ENCODE measurements around the gene TBXA2R.

Gene TBXA2R

DNA sequence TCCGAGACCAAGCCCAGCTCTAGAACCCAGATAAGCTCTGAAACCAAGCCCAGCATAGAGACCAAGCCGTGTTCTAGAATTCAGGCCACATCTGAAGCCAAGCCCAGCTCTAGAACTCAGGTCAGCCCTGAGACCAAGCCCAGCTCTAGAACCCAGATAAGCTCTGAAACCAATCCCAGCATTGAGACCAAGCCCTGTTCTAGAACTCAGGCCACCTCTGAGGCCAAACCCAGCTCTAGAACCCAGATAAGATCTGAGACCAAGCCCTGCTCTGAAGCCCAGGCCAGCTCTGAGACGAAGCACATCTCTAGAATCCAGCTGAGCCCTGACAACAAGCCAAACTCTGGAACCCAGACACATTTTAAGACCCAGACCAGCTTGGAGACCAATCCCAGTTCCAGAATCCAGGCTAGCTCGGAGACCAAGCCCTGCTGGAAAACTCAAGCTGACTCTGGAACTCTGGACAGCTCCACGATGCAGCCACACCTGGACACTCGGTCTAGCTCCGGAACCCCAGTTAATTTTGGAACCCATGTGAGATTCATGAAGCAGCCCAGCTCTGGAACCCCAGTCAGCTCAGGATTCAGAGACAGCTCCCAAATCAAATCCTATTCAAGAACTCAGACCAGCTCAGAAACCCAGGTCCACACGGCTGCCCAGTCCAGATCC is 15.6 kb downstream of the TBXA2R start:
- TF ChIP-seq, protein P1, sequence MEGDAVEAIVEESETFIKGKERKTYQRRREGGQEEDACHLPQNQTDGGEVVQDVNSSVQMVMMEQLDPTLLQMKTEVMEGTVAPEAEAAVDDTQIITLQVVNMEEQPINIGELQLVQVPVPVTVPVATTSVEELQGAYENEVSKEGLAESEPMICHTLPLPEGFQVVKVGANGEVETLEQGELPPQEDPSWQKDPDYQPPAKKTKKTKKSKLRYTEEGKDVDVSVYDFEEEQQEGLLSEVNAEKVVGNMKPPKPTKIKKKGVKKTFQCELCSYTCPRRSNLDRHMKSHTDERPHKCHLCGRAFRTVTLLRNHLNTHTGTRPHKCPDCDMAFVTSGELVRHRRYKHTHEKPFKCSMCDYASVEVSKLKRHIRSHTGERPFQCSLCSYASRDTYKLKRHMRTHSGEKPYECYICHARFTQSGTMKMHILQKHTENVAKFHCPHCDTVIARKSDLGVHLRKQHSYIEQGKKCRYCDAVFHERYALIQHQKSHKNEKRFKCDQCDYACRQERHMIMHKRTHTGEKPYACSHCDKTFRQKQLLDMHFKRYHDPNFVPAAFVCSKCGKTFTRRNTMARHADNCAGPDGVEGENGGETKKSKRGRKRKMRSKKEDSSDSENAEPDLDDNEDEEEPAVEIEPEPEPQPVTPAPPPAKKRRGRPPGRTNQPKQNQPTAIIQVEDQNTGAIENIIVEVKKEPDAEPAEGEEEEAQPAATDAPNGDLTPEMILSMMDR (IDR thresholded peaks at IDR 0.05; ENCODE audit: unreplicated experiment in 3 of 3), result no peak
- H3K4me3 Mint-ChIP-seq, result no peak overlapping the region
- H3K4me1 Mint-ChIP-seq, result no peaks in the 10 kb centered on the region
- no peaks in the 10 kb centered on the region for H3K36me3 Mint-ChIP-seq (ENCODE audit: low read depth)
- H3K9me3 Mint-ChIP-seq, result peaks cover 4% of the 10 kb centered on the region
- H3K27ac Mint-ChIP-seq, result no peak overlapping the region
- peaks cover 55% of the 10 kb centered on the region for H3K27me3 Mint-ChIP-seq (ENCODE audit: low read depth)

DNA sequence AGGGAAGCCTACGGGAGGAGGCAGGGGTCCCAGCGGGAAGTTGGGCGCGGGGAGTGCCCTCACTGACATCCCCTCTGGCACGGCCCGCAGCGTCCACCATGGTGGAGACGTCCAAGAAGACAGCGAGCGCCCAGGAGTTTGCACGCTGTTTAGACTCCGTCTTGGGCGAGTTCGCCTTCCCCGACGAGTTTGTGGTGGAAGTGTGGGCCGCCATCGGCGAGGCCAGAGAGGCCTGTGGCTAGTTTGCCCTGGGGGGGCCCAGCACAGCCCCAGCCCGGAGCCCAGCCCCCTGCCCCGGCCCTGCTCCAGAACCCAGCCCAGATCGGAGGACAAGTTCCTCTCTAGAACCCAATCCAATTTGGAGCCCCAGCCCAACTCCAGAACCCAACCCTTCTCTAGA is 16.7 kb downstream of the TBXA2R start:
- Mint-ChIP-seq H3K36me3 (ENCODE audit: low read depth) (no peaks in the 10 kb centered on the region), H3K4me3 (no peak overlapping the region), H3K9me3 (peaks cover 4% of the 10 kb centered on the region), H3K4me1 (no peaks in the 10 kb centered on the region), H3K27ac (no peak overlapping the region), H3K27me3 (ENCODE audit: low read depth) (peaks cover 61% of the 10 kb centered on the region)
- TF ChIP-seq, protein P1 (IDR thresholded peaks at IDR 0.05; ENCODE audit: unreplicated experiment in 3 of 3), result no peak

- Mint-ChIP-seq H3K27ac (no peak overlapping the region), H3K4me1 (no peaks in the 10 kb centered on the region), H3K27me3 (ENCODE audit: low read depth) (peaks cover 61% of the 10 kb centered on the region), H3K4me3 (no peak overlapping the region), H3K36me3 (ENCODE audit: low read depth) (no peaks in the 10 kb centered on the region), H3K9me3 (peaks cover 4% of the 10 kb centered on the region)
- TF ChIP-seq, protein P1 (IDR thresholded peaks at IDR 0.05; ENCODE audit: unreplicated experiment in 3 of 3), result no peak
Observed at GRCh38 chr19:3589439-3589838, 17.2 kb downstream of the TBXA2R start.

GRCh38 chr19:3586707-3587346 is 19.8 kb downstream of the TBXA2R start:
- Mint-ChIP-seq H3K9me3 (peaks cover 4% of the 10 kb centered on the region), H3K27ac (no peak overlapping the region), H3K27me3 (ENCODE audit: low read depth) (peaks cover 69% of the 10 kb centered on the region)

DNA sequence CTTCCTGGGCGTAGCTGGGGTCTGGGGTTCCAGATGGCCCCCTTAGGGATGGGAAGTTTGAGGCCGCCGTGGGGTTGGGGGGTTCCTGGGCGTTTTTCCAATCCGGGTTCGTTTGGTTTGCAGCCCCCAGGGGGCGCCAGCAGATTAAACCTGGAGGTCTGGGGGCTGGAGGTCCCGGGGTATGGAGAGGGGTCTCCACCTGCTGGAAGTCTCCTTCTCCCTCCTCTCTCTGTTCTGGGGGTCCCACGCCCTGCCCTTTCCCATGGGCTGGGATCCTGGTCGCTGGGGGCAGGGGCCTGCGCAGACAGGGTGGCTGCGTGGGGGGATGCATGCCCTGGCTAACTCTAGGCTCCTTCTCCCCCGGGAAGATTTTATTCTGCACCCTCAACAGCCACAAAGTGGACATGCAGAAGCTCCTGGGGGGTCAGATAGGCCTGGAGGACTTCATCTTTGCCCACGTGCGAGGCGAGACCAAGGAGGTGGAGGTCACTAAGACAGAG is 20.5 kb downstream of the TBXA2R start:
- Mint-ChIP-seq H3K9me3 (peaks cover 4% of the 10 kb centered on the region), H3K27ac (no peak overlapping the region), H3K4me1 (no peaks in the 10 kb centered on the region), H3K36me3 (ENCODE audit: low read depth) (no peaks in the 10 kb centered on the region), H3K4me3 (no peak overlapping the region), H3K27me3 (ENCODE audit: low read depth) (peaks cover 63% of the 10 kb centered on the region)
- TF ChIP-seq, protein P1 (IDR thresholded peaks at IDR 0.05; ENCODE audit: unreplicated experiment in 3 of 3), result peak; percentile 31 to 50 (median 34)

More at GRCh38 chr19:3586707-3587346, 19.8 kb downstream of the TBXA2R start:
- no peaks in the 10 kb centered on the region for H3K4me1 Mint-ChIP-seq
- no peak overlapping the region for H3K4me3 Mint-ChIP-seq
- TF ChIP-seq, protein P1 (IDR thresholded peaks at IDR 0.05; ENCODE audit: unreplicated experiment in 3 of 3), result no peak
- H3K36me3 Mint-ChIP-seq (ENCODE audit: low read depth), result no peaks in the 10 kb centered on the region

Measured in nephron (organoid).